Glutamatergic neuron (in vitro differentiated cells): Measurements from ENCODE around the gene TCAIM. TPM values are rescaled to one million over a fixed set of nuclear protein-coding genes. Genes with fewer than 3 reads are reported as not detected.
"Not testable (repeated sequence)": the region's sequence is repeated elsewhere in the genome, so short reads cannot be mapped to it uniquely, and the experiment has no call there.

Experiments
- DNase-seq: peaks from one replicate; pipeline ENCODE4 v3.0.0; 2022
- H3K27ac Mint-ChIP-seq: one replicate; pipeline ENCODE4 v1.8.0; 2020; ENCODE audit warnings: mild to moderate bottlenecking, mixed read lengths, inconsistent platforms; ENCODE audit not compliant: unreplicated experiment
- H3K27me3 Mint-ChIP-seq: one replicate; pipeline ENCODE4 v1.8.0; 2020; ENCODE audit warnings: mild to moderate bottlenecking, moderate library complexity, mixed read lengths, inconsistent platforms; ENCODE audit not compliant: unreplicated experiment
- H3K36me3 Mint-ChIP-seq: one replicate; pipeline ENCODE4 v1.8.0; 2020; ENCODE audit warnings: mild to moderate bottlenecking, mixed read lengths, inconsistent platforms; ENCODE audit not compliant: unreplicated experiment
- H3K4me1 Mint-ChIP-seq: one replicate; pipeline ENCODE4 v1.8.0; 2020; ENCODE audit warnings: mild to moderate bottlenecking, low read depth, mixed read lengths, inconsistent platforms; ENCODE audit not compliant: unreplicated experiment
- H3K4me3 Mint-ChIP-seq: one replicate; pipeline ENCODE4 v1.8.0; 2020; ENCODE audit warnings: mild to moderate bottlenecking, mixed read lengths, inconsistent platforms; ENCODE audit not compliant: unreplicated experiment
- H3K9me3 Mint-ChIP-seq: one replicate; pipeline ENCODE4 v1.8.0; 2020; ENCODE audit warnings: mild to moderate bottlenecking, moderate library complexity, mixed read lengths, inconsistent platforms; ENCODE audit not compliant: unreplicated experiment
- total RNA-seq: library from RNA; stranded (reverse); fragmentation: NEBNext Ultra II Directional; extraction: Animal tissue kit (Norgen Biotek cat#: 25700); gene quantifications from one replicate; pipeline ENCODE4 v1.2.1, GENCODE V29; 2021; ENCODE audit not compliant: unreplicated experiment
- TF ChIP-seq, protein P1 (sequence below): fragments of 200-600 bp; sonication (generic); IDR thresholded peaks from one replicate; pipeline ENCODE4 v1.5.0; 2021; ENCODE audit not compliant: partially characterized antibody, unreplicated experiment

The TCAIM gene
- total RNA-seq, 1 donor from 2014 or later, result 17.1 TPM

DNA sequence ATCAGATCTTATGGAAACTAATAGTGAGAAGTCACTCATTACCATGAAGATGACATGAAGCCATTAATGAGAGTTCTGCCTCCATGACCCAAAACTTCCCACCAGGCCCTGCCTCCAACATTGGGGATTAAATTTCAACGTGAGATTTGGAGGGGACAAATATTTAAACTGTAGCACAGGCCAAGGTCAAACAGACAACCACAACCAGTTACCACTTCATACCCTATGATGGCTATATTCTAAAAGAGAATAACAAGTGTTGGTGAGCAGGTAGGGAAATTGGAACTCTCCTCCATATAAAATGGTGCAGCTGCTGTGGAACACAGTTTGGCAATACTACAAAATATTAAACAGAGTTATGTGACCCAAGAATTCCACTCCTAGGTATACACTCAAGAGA is 36.9 kb downstream of the TCAIM start:
- H3K36me3 Mint-ChIP-seq, result peaks cover 17% of the 10 kb centered on the region
- peaks cover 1% of the 10 kb centered on the region for H3K9me3 Mint-ChIP-seq
- no peak overlapping the region for H3K4me3 Mint-ChIP-seq
- H3K4me1 Mint-ChIP-seq, result no peaks in the 10 kb centered on the region
- DNase-seq, result no peak
- no peak overlapping the region for H3K27ac Mint-ChIP-seq
- H3K27me3 Mint-ChIP-seq, result no peaks in the 10 kb centered on the region
- TF ChIP-seq, protein P1, sequence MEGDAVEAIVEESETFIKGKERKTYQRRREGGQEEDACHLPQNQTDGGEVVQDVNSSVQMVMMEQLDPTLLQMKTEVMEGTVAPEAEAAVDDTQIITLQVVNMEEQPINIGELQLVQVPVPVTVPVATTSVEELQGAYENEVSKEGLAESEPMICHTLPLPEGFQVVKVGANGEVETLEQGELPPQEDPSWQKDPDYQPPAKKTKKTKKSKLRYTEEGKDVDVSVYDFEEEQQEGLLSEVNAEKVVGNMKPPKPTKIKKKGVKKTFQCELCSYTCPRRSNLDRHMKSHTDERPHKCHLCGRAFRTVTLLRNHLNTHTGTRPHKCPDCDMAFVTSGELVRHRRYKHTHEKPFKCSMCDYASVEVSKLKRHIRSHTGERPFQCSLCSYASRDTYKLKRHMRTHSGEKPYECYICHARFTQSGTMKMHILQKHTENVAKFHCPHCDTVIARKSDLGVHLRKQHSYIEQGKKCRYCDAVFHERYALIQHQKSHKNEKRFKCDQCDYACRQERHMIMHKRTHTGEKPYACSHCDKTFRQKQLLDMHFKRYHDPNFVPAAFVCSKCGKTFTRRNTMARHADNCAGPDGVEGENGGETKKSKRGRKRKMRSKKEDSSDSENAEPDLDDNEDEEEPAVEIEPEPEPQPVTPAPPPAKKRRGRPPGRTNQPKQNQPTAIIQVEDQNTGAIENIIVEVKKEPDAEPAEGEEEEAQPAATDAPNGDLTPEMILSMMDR, result no peak

DNA sequence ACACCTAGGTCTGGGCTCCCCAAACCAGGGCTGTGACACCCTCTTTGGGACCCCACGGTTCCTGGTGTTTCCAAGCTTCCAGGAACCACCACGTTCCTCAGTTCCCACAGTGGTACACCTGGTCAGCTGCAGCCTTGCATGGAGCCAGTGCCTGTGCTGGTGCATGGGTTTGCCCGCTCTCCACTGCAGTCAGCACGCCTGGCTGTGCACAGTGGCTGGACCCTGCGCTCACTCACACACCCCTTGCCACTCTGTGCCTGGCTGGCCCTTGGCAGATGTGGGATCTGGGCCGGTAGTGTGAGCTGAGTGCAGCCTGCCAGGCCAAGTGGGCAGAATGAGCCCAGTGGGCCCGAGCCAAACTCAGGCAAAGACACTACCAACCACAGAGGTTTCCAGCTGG is 48.8 kb downstream of the TCAIM start:
- Mint-ChIP-seq H3K4me1 (no peaks in the 10 kb centered on the region), H3K27ac (no peak overlapping the region), H3K36me3 (peaks cover 3% of the 10 kb centered on the region), H3K4me3 (no peak overlapping the region), H3K9me3 (no peaks in the 10 kb centered on the region), H3K27me3 (no peaks in the 10 kb centered on the region)
- DNase-seq, result no peak
- TF ChIP-seq, protein P1, result no peak

DNA sequence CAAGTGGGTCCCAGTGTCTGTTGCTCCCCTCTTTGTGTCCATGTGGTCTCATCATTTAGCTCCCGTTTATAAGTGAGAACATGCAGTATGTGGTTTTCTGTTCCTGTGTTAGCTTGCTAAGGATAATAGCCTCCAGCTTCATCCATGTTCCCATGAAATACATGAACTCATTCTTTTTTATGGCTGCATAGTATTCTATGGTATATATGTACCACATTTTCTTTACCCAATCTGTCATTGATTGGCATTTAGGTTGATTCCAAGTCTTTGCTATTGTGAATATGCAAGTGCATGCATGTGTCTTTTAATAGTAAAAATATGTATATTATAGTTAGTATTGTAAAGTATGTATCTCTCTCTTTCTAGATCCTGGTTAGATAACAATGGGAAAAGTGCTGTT is 53.9 kb downstream of the TCAIM start:
- H3K4me1 Mint-ChIP-seq, result no peaks in the 10 kb centered on the region
- TF ChIP-seq, protein P1, result no peak
- H3K27me3 Mint-ChIP-seq, result no peaks in the 10 kb centered on the region
- no peak for DNase-seq
- no peak overlapping the region for H3K27ac Mint-ChIP-seq
- no peaks in the 10 kb centered on the region for H3K36me3 Mint-ChIP-seq
- H3K4me3 Mint-ChIP-seq, result no peak overlapping the region
- H3K9me3 Mint-ChIP-seq, result no peaks in the 10 kb centered on the region

DNA sequence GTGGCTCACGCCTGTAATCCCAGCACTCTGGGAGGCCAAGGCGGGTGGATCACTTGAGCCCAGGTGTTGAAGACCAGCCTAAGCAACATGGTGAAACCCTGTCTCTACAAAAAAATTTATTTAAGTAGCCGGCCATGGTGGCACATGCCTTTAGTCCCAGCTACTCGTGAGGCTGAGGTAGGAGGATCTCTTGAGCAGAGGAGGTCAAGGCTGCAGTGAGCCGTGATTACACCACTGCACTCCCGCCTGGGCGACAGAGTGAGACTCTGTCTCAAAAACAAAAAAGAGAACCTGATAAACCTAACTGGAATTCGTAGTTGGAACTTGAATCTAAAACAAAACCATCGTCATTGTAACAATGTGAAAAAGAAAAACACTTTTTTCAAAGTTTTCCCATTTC is 57.1 kb downstream of the TCAIM start:
- no peaks in the 10 kb centered on the region for H3K27me3 Mint-ChIP-seq
- H3K27ac Mint-ChIP-seq, result no peak overlapping the region
- TF ChIP-seq, protein P1, result no peak
- no peaks in the 10 kb centered on the region for H3K9me3 Mint-ChIP-seq
- H3K4me1 Mint-ChIP-seq, result no peaks in the 10 kb centered on the region
- no peak overlapping the region for H3K4me3 Mint-ChIP-seq
- H3K36me3 Mint-ChIP-seq, result no peaks in the 10 kb centered on the region
- DNase-seq, result no peak

DNA sequence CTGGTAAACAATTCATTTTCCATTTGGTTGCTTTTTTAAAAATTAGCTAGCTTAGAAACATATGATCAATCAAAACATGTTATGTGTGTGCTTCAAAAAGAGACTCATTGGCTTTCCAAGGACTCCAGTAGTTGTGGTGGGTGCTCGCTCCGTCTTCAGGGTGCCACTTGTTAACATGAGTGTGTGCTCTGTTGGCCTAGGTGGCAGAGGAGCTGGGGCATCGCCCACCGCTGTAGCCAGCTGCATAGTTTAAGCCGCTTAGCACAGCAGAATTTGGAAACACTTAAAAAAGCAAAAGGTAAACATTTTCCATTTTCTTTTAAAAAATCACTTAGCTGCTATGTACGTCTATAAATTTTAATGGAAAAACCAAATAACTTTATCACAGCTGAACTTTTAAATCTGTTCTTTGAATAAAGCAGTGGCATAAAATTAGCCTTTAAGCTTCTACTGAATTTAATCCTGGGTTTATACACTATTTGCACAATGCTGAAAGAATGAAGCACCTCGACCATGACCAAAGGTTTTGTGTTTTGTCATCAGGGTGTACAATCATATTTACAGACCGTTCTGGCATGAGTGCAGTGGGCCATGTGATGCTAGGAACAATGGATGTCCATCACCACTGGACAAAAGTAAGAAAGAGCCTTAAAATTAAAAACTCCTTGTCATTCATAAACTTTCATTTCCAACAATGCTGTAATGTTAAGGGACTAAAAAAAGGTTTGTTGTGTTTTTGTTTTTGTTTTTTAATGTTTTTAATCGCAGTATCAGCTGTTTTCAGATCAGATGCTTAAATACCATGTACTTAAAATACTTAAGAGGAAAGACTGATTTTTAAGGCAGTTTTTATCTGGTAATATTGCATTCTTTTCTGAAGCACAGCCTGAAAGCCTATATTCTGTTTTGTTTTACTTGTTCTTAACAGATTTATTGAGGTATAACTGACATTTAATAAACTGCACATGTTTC is 57.9 kb downstream of the TCAIM start:
- Mint-ChIP-seq H3K36me3 (no peaks in the 10 kb centered on the region), H3K4me1 (no peaks in the 10 kb centered on the region), H3K27me3 (no peaks in the 10 kb centered on the region), H3K27ac (no peak overlapping the region), H3K9me3 (no peaks in the 10 kb centered on the region), H3K4me3 (no peak overlapping the region)
- TF ChIP-seq, protein P1, result no peak
- no peak for DNase-seq

DNA sequence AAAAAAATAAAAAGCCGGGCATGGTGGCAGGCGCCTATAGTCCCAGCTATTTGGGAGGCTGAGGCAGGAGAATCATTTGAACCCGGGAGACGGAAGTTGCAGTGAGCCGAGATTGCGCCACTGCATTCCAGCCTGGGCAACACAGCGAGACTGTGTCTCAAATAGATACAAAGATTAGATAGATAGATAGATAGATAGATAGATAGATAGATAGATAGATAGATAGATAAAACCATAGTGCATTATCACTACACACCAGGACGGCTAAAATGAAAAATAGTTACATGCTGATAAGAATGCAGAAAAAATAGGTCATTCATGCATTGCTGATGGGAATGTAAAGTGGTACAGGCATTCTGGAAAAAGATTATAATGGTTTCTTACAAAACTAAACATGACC is 59.7 kb downstream of the TCAIM start:
- not testable (repeated sequence) for H3K27ac Mint-ChIP-seq, H3K36me3 Mint-ChIP-seq, H3K4me3 Mint-ChIP-seq, H3K27me3 Mint-ChIP-seq, H3K9me3 Mint-ChIP-seq, H3K4me1 Mint-ChIP-seq, DNase-seq
